HG03457 (cell line): ENCODE data around the gene MAB21L3.
"Not testable (repeated sequence)": the region's sequence is repeated elsewhere in the genome, so short reads cannot be mapped to it uniquely, and the experiment has no call there.

Source experiments
- ATAC-seq: cut with Tn5 transposase; IDR thresholded peaks from one replicate; pipeline ENCODE4 v1.9.1; 2021; ENCODE audit warnings: moderate number of reproducible peaks; ENCODE audit not compliant: unreplicated experiment

MAB21L3 gene

DNA sequence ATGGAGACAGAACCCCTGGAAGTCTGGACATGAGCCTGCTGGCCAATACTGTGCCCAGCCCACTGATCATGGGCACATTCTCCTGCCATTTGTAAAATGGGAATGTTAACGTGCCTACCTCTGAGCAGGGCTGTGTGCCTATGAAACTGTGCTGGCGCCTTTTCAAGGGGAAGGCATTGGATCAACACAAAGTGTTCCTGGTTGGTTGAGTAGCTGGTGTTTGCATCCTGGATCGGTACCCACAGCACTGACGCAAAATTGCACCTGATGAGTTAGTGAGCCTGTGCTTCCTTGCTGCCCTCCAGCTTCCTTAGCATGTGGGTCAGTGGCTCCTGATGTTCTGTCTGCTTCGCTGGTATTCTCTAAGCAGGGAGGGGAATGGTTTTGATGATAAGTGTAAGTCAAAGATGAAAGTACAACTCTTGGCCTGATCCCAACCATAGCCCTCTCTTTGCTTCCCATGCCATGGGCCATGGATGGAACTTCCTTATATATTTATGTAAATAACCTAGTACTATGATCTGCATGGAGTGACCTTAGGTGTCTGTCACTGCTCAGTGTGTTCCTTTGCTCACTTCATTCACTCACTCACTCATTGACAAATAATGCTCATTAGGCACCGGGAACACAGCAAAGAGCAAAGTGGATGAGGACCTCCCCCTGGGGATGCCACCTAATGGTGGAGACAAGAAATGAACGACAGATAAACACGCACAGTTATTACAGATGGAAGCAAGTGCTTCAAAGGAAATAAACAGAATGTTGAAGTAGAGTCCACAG, 22.7 kb downstream of the MAB21L3 start:
- ATAC-seq, result no peak

DNA sequence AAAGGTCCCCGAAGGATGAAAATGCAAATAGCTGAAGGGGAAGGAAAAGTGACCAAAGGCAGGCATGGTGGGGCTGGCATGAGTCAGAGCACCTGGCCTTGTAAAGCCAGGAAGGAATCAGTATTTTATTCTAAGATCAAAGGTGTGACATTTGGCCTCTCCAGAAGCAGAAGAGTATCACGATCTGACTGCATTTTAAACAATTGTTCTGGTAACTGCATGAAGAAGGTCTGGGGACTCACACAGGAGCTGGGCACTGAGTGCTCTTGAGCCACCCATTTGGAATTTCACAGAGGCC, 23.2 kb downstream of the MAB21L3 start:
- ATAC-seq, result no peak

DNA sequence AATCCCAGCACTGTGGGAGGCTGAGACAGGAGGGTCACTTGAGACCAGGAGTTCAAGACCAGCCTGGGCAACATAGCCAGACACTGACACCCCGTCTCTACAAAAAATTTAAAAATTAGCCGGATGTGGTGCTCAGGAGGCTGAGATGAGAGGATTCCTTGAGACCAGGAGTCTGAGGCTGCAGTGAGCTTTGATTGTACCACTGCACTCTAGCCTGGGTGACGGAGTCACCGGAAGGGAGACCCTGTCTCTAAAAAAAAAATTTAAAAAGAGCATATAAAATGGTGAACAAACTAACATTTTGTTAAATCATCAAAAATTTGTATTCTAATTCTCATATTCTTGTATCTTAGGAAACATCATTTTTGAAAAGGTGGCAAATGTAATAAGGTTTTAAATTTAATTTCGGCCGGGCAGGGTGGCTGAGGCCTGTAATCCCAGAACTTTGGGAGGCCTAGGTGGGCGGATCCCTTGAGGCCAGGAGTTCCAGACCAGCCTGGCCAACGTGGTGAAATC, 27.1 kb downstream of the MAB21L3 start:
- no peak for ATAC-seq

DNA sequence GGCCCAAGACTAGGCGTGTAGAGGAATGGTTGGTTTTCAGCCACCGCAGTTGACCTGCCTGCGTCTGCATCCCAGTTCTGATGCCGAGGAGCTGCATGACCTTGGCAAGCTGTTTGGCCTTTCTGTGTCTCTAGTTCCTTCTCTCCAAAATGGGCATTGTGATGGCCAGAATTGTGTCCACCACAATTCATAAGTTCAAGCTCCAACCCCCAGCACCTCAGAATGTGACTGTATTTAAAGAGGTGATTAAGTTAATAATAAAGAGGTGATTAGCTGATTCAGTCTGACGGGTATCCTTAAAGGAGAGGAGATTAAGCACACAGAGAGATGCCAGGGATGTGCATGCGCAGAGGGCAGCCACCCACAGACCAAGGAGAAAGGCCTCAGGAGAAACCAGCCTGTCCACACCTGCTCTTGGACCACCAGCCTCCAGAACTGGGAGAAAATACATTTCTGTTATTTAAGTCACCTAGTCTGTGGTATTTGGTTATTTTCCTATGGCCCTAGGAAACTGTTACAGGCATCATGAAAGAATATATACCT, 28.5 kb downstream of the MAB21L3 start:
- no peak for ATAC-seq

DNA sequence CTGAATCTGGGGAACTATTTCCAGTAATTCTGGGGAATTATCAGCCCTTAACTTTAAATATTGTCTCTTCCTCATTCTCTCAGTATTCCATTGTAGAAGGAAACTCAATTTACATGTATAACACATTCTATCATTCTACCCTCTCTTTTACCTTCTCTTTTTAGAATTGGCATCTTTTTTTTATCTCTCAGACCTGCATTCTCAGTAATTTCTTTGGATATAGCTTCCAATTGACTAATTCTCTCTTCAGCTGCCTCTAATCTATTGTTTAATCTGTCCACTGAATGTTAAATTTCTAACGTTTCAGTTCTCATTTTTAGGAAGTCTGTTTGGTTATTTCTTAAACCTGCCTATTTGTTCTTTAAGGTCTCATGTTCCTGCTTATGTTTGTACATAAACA, 33.0 kb downstream of the MAB21L3 start:
- no peak for ATAC-seq

DNA sequence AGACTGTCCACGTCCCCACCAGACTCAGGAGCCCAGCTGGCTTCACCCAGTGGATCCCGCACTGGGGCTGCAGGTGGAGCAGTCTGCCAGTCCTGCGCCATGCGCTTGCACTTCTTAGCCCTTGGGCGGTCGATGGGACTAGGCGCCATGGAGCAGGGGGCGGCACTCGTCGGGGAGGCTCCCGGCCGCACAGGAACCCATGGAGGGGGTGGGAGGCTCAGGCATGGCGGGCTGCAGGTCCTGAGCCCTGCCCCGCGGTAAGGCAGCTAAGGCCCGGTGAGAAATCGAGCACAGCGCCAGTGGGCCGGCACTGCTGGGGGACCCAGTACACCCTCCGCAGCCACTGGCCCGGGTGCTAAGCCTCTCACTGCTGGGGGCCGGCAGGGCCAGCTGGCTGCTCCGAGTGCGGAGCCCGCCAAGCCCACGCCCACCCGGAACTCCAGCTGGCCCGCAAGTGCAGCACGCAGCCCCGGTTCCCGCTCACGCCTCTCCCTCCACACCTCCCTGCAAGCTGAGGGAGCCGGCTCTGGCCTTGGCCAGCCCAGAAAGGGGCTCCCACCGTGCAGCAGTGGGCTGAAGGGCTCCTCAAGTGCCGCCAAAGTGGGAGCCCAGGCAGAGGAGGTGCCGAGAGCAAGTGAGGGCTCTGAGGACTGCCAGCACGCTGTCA, 35.4 kb downstream of the MAB21L3 start:
- ATAC-seq, result not testable (repeated sequence)

DNA sequence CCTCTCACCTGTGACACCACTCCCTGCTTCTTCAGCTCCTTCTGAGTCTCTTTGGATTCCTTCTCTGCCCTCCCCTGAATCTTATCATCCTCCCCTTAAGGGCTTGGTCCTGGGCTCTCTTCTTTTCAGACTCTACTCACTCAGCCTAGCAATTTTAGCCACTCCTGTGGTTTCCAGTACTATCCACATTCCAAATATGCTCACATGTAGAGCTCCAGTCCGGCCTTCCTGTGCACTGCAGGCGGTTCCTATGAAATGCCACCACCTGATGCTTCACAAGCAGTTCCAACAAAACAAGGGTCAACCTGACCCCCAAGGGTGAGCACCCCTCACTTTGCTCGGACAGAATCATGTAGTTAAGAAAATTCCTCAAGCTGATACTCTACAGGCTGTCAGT, 35.9 kb downstream of the MAB21L3 start:
- ATAC-seq, result no peak

DNA sequence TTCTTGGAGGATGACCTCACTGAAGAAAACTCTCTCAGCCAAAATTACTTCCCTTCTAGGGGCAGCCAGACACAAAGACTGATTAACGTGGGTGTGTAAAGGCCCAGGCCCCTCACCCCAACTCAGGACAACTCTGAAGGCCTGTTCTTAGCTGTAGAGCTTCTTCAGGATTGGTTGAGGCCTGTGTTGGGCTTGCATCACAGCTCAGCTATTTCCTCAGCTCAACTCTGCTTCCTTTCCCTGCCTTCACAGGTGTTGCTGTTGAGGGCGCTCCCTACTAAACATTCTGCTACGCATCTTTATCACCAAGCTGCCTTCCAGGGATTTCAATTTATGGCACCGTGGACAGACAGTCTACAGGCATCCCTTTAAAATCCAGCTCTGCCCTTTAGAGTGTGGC, 36.8 kb downstream of the MAB21L3 start:
- no peak for ATAC-seq

DNA sequence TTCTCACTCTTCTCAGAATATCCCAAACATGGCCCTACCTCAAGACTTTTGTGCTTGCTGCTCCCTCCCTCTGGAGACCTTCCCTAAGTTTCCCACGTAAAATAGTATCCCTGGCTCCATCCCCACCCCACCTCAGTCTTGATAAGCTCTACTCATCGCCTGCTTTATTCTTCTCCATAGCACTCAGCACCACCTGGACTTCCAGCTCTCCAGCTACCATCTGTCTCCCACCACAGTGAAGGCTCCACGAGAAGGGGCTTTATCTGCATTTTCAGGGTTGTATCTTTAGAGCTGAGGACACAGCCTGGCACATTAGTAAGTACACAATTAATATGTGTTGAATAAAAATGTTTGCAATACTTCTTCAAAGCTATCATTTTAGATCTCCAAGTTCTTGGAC, 37.8 kb downstream of the MAB21L3 start:
- no peak for ATAC-seq

DNA sequence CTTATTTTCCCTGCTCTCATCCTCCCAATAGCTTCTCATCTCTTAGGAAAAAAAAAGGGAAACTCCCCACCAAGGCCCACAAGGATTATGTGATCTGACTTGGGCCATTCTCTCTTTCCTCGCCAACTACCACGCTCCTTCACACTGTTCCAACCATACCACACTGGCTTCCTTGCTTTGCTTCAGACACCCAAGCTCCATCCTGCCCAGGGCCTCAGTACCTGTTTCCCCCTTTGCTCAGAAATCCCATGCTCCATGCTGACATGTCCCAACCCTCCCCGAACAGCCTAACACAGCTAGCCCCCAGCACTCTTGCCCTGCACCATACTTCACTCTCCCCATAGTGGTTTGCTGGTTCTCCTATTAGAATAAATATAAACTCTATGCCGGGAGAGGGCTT, 39.2 kb downstream of the MAB21L3 start:
- no peak for ATAC-seq

DNA sequence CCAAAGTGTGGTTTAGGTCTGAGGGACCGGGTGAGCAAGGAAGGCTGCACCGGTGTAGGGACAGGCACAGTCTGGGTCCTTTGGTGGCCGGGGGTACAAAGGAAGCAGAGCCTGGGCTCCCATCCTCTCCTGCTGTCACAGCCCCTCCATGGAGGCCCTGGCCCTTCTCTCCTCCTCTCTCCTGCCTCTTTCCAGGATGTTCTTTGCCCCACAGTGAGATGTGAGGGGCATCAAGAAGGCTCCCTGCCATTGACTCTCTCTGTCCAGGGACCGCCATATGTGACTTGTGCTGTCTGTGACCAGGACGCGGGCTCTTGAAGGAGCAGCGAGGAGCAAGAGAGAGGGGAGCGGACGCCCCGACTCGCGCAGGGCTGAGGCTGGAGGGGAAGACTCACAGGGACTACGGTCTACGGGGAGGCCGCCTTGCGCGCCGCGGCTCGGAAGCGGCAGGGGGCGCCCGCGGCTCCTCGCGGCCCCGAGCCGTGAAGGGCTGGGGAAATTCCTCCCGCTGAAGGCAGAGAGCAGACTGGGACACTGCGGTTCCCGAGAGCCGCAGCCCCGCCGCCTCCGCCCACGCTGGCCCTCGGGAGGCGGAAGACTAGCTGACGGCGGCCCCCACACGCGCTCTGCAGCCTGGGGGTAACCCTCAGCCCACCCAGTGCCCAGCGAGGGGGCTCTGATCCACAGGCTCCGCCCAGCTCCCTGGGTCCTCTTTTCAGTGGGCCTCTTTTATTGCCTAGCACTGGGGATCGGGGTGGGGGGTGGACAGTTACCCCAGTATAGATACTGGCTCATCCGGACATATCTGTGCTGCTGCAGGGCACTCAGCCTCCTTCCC, 40.8 kb downstream of the MAB21L3 start:
- peak; percentile 86 for ATAC-seq

DNA sequence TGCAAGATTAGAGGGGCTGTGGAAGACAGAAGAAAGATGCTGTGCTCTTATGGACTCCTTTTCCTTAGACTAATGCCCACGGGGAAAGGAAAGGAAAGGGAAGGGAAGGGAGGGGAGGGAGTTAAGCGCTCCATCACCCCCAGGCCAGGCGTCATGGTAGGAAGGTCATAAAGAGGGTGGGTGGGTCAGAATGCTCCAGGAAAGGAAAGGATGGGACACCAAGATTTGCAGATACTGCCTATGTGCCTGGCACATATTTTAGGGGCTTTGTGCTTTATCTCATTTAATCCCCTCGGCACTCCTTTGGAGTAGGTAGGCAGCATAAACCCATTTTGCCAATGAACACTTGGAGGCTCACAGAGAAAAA, 41.4 kb downstream of the MAB21L3 start:
- ATAC-seq, result no peak

DNA sequence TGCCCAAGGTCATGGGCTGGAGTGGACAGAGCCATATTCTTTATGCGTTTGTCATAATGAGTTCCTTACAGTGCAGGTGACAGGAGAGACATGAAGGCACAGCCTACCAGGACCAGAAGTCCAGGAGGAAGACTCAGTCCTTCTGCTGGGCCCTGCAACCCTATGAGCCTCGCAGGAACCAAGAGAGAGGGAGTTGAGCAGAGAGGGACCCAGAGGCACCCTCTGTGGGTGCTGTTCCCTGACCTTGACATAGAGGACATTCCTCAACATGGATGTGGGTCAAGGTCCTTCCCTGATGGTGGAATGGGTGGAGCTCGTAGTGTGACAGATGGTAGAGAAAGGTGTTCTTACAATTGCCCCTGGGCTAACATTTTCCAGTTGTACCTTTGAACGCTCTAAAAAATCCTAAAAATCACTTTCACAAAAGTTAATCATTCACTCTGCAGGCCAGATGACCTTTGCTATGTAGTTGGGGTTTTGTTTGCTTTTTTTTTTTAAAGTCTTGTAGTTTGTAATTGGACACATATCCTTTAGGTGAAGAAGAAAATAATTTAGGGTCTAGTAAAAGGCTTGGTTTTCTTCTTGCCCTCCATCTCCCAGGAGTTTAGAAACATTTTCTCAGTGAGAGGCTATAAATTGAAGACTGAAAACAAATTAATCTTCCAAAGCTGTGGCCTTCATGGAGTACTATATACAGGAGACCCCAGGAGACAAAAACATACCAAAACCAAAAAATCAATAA, 41.9 kb downstream of the MAB21L3 start:
- ATAC-seq, result no peak

DNA sequence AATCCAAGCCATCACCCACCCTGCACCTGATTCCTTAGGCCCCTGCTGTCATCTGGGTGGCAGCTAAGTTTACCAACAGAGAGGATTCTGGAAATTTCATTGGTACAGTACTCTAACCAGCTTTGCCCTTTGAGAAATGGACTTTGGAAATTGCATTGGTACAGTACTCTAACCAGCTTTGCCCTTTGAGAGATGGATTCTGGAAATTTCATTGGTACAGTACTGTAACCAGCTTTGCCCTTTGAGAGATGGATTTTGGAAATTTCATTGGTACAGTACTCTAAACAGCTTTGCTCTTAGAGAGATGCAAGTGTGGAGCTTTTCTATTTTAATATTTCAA, 42.5 kb downstream of the MAB21L3 start:
- no peak for ATAC-seq

DNA sequence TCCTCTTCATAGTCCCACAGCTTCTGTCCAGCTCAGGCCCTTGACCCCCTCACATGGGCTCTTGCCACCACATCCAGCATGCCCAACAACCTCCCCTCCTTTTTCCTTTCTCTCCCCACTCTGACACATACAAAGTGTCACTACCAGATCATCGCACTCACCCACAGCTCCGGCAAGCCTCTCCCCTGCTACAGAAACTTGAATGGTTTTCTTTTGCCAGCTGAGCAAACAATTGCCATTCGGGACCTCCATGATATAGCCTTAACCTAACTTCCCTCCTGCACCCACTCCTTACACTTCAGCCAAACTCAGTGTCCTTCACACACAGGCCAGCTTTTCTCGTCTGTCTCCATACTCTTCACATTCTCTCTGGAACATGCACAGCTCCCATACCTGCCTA, 43.3 kb downstream of the MAB21L3 start:
- no peak for ATAC-seq

DNA sequence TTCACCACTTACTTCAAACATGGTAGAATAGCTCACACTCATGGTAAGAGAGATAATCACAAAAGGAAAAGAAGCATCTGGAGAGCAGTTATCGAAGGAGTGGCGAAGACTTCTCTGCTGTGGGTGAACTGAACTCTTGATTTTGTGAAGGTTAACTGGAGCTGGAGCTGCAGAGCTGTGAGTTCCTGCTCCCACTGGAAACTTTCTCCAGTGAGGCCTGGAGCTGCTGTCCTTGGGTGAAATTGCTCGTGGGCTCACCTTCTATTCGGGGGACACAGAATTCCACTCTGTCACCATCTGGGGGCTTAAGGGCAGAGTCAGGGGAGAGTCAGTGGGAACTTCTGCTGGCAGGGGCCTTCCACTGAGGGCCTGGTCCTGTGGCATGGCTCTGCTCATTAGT, 45.9 kb downstream of the MAB21L3 start:
- no peak for ATAC-seq

DNA sequence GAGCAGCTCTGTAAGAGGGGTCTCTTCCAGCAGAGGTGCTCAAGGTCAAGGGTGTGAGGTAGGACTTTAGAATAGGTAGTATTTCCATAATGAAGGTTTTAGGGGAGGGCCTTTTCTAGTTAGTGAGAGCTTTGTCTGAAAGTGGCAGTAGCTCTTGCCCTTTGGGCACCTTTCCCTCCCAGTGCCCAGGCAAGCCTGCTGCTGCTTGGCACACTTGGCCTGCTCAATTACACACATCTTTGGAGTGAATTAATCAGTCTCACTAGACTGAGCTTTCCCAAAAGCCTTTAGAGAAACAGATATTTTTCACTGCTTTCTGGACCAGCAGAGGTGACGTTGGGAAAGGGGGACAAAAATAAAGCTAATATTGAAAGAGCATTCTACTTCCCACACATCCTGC, 48.0 kb downstream of the MAB21L3 start:
- ATAC-seq, result no peak

DNA sequence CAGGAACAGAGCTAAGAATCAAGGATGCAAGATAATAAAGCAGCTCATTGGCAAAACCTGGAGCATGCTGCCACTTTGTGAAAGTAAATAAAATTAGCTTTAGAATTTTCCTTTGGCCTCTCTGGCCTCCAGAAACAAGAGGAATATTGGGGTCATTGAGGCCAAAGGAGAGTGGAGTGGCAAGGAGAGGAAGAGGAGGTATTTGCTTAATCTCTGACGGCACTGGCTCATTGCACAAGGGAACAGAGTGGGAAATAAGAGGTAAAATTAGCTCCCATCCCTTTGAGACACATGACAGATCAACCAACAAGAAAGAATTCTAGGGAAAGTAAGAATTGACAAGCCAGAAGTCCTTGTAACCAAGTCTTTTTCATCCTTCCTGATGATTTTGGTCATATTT, 48.4 kb downstream of the MAB21L3 start:
- ATAC-seq, result no peak

DNA sequence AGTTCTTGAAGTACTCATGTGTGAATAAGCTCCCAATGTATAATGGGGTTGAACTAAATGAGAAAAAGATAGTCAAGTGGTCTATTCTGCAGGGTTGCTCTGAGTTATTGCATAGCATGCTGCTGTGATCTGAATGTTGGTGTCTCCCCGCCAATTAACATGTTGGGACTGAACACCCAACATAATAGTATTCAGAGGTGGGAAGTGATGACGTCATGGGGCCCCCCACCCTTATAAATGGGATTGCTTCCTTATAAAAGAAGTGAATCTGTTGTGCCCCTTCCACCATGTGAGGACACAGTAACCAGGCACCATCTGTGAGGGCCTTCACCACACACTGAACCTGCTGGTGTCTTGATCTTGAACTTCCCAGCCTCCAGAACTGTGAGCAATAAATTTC, 50.2 kb downstream of the MAB21L3 start:
- ATAC-seq, result no peak

DNA sequence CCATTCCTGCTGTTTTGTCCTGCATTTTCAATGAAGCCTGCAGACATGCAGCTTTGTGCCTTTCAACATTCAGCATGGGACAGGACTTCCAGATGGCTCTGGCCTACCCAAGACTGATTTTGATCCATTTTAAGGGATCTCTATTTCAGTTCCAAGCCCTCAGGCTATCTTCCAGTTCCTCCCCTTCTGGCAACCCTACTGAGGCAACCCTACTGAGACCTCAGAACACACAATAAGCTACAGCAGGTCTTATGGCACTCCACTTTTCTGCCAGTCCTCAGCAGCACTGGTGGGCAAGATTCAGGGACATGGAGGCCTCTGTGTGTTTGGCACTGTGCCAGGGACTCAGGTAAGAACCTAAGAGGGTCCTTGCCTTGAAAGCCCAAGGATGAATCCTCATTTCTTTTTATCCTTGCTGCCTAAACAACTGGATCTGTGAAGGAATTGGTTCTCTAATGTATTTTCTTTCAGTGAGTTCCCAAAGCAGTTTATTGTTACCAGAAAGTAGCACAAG, 50.7 kb downstream of the MAB21L3 start:
- no peak for ATAC-seq

DNA sequence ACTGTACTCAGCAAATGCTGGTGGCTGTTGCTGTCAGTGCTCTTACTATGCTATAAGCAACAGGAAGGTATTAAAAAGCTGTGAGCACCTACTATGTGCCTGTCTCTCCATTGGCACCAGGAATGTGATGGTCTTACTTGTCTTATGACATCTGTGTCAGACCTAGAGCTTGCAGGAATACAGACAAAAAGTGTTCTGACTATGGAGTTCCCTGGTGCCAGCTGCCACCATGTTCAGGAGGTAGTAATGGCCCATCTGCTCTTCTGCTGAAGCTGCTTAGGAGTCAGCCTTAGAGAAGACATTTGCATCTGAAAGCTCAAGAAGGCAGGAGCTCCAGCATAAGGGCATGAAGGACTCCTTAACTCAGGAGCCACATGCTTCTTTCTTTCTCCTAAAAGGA, 52.3 kb downstream of the MAB21L3 start:
- ATAC-seq, result no peak
